CD4-positive, alpha-beta T cell treated with Interleukin-21 for 1 hour (primary cell): ENCODE data around the gene ALKBH1.
"Not testable (repeated sequence)": the region's sequence is repeated elsewhere in the genome, so short reads cannot be mapped to it uniquely, and the experiment has no call there.

Source experiments
- DNase-seq: peaks from one replicate; pipeline ENCODE4 v3.0.0-alpha.2; 2020

Gene ALKBH1

GRCh38 chr14:77707724-77708408, at the start of gene ALKBH1, which contains the start of gene SLIRP:
Gene ALKBH1 (minus strand): TSS chr14:77708023. CDS start chr14:77708004, 19 bp downstream.
Gene SLIRP (plus strand): TSS chr14:77708103. CDS start chr14:77708112, 9 bp downstream.
- DNase-seq = peak; percentile 91

- DNase-seq = no peak
Measured at GRCh38 chr14:77752799-77753516, 45.1 kb upstream of the ALKBH1 start.

GRCh38 chr14:77752266-77752665, 44.4 kb upstream of the ALKBH1 start:
- DNase-seq = no peak

- DNase-seq = not testable (repeated sequence)
Measured at GRCh38 chr14:77747425-77747824, 39.6 kb upstream of the ALKBH1 start.

GRCh38 chr14:77746064-77746702, 38.4 kb upstream of the ALKBH1 start:
- no peak for DNase-seq

GRCh38 chr14:77741438-77741837, 33.6 kb upstream of the ALKBH1 start:
- DNase-seq = no peak

- peak; percentile 11 for DNase-seq
Measured at GRCh38 chr14:77738559-77739250, 30.9 kb upstream of the ALKBH1 start.

- DNase-seq = no peak
Measured at GRCh38 chr14:77730976-77731497, 23.2 kb upstream of the ALKBH1 start.

GRCh38 chr14:77722301-77722700, 14.5 kb upstream of the ALKBH1 start:
- DNase-seq = no peak

- DNase-seq = no peak
Measured at GRCh38 chr14:77721437-77721836, 13.6 kb upstream of the ALKBH1 start.

GRCh38 chr14:77717608-77718305, 9.9 kb upstream of the ALKBH1 start:
- no peak for DNase-seq

GRCh38 chr14:77714926-77715325, 7.1 kb upstream of the ALKBH1 start:
- DNase-seq = no peak

- DNase-seq = no peak
Measured at GRCh38 chr14:77710364-77710763, 2.5 kb upstream of the ALKBH1 start.

GRCh38 chr14:77709412-77709811, 1.6 kb upstream of the ALKBH1 start:
- no peak for DNase-seq

GRCh38 chr14:77708749-77709148, 926 bp upstream of the ALKBH1 start:
- DNase-seq = no peak

GRCh38 chr14:77707355-77707723, 484 bp downstream of the ALKBH1 start:
- no peak for DNase-seq

- no peak for DNase-seq
Measured at GRCh38 chr14:77691259-77691658, 16.6 kb downstream of the ALKBH1 start.

GRCh38 chr14:77682158-77682553, 25.7 kb downstream of the ALKBH1 start:
- no peak for DNase-seq

GRCh38 chr14:77681196-77682157, 26.3 kb downstream of the ALKBH1 start:
- DNase-seq = no peak

GRCh38 chr14:77674931-77675330, 32.9 kb downstream of the ALKBH1 start:
- no peak for DNase-seq

GRCh38 chr14:77673193-77673592, 34.6 kb downstream of the ALKBH1 start:
- DNase-seq = no peak
